Neural cell (in vitro differentiated cells): ENCODE measurements around the gene LY6G6D.

Experiments used
- EP300 ChIP-seq: fragments of 450-650 bp; conservative IDR thresholded peaks from 2 replicates; pipeline ENCODE4 v1.6.1; 2014; ENCODE audit warnings: antibody characterized with exemption, mild to moderate bottlenecking, moderate library complexity; ENCODE audit not compliant: poor library complexity, severe bottlenecking
- EZH2 ChIP-seq: fragments of 200-600, 300-800 bp; shearing (Covaris generic), sonication (generic); IDR thresholded peaks from 2 replicates; pipeline ENCODE4 v1.6.1; 2014; ENCODE audit warnings: antibody characterized with exemption, low read length, borderline replicate concordance, mild to moderate bottlenecking; ENCODE audit not compliant: insufficient read depth, poor library complexity, severe bottlenecking
- POLR2AphosphoS5 ChIP-seq: IDR thresholded peaks from 2 replicates; pipeline ENCODE4 v1.6.1; 2012
- RAD21 ChIP-seq: fragments of 450-650 bp; conservative IDR thresholded peaks from 2 replicates; pipeline ENCODE4 v1.6.1; 2014; ENCODE audit warnings: antibody characterized with exemption, mild to moderate bottlenecking, moderate library complexity
- SMC3 ChIP-seq: fragments of 450-650 bp; conservative IDR thresholded peaks from 2 replicates; pipeline ENCODE4 v1.6.1; 2014; ENCODE audit warnings: antibody characterized with exemption, mild to moderate bottlenecking, moderate library complexity; ENCODE audit not compliant: poor library complexity
- TF ChIP-seq, protein P1 (sequence below): fragments of 450-650 bp; IDR thresholded peaks from 2 replicates; pipeline ENCODE4 v1.5.1; 2014; ENCODE audit warnings: antibody characterized with exemption, mild to moderate bottlenecking, moderate library complexity; ENCODE audit not compliant: poor library complexity, severe bottlenecking

DNA sequence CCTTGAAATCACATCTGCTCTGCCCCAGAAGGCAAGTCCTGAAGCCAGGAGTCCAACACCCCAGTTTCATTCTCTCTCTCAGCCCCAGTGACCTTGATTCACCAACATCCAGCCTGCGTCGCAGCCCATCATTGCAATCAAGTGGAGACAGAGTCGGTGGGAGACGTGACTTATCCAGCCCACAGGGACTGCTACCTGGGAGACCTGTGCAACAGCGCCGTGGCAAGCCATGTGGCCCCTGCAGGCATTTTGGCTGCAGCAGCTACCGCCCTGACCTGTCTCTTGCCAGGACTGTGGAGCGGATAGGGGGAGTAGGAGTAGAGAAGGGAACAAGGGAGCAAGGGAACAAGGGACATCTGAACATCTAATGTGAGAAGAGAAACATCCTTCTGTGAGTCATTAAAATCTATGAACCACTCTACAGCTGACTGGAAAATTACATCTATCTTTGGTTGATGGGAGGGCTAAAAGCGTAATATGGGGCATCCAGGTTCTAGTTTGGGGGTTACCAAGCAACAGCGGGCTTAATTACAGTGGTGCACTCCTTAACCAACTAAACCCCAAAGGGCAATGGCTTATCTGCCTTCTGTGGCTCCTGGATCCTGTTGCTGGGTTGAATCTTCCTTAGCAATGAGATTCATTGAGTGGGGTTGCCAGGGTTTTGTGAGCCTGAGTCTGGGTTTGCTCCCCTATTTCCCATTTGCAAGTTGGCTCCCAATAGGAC, 2.5 kb downstream of the LY6G6D start:
- TF ChIP-seq, protein P1, sequence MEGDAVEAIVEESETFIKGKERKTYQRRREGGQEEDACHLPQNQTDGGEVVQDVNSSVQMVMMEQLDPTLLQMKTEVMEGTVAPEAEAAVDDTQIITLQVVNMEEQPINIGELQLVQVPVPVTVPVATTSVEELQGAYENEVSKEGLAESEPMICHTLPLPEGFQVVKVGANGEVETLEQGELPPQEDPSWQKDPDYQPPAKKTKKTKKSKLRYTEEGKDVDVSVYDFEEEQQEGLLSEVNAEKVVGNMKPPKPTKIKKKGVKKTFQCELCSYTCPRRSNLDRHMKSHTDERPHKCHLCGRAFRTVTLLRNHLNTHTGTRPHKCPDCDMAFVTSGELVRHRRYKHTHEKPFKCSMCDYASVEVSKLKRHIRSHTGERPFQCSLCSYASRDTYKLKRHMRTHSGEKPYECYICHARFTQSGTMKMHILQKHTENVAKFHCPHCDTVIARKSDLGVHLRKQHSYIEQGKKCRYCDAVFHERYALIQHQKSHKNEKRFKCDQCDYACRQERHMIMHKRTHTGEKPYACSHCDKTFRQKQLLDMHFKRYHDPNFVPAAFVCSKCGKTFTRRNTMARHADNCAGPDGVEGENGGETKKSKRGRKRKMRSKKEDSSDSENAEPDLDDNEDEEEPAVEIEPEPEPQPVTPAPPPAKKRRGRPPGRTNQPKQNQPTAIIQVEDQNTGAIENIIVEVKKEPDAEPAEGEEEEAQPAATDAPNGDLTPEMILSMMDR, result no peak
- no peak for TF ChIP-seq POLR2AphosphoS5
- no peak for TF ChIP-seq SMC3
- no peak for TF ChIP-seq EP300
- TF ChIP-seq RAD21, result no peak
- no peak for TF ChIP-seq EZH2
